ENCODE data around the gene TP53BP1.

Gene TP53BP1

DNA sequence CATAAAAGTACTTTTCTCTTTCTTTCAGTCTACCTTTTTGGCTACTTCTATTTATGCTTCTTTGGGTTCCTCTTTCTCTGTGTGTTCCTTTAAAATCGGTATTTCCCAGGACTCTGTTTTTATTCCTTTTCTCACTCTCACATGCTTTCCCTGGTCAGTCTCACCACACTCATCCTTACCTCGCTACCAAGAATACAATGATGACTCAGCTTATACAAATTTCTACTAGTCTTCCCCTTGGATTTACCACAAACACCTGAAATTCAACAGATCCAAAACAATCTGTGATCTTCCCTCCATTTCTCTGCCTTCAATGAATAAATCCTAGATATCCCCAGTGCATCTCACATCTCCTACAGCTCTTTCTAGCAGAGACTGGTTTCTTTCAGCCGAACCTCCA, 69.2 kb downstream of the TP53BP1 start:
- no peak for DNase-seq (ENCODE audit: extremely low spot score)
- CTCF ChIA-PET = interaction anchor here (1.0 kb wide), 1 partner anchor 17 kb away, joined by 3 read pairs; no protein-coding TSS in a partner anchor
- TF ChIP-seq, protein P1, sequence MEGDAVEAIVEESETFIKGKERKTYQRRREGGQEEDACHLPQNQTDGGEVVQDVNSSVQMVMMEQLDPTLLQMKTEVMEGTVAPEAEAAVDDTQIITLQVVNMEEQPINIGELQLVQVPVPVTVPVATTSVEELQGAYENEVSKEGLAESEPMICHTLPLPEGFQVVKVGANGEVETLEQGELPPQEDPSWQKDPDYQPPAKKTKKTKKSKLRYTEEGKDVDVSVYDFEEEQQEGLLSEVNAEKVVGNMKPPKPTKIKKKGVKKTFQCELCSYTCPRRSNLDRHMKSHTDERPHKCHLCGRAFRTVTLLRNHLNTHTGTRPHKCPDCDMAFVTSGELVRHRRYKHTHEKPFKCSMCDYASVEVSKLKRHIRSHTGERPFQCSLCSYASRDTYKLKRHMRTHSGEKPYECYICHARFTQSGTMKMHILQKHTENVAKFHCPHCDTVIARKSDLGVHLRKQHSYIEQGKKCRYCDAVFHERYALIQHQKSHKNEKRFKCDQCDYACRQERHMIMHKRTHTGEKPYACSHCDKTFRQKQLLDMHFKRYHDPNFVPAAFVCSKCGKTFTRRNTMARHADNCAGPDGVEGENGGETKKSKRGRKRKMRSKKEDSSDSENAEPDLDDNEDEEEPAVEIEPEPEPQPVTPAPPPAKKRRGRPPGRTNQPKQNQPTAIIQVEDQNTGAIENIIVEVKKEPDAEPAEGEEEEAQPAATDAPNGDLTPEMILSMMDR (IDR thresholded peaks at IDR 0.05; ENCODE audit: control extremely low read depth, extremely low read depth, low read depth, missing control alignments) = no peak
- POLR2A ChIA-PET = no interaction called here

DNA sequence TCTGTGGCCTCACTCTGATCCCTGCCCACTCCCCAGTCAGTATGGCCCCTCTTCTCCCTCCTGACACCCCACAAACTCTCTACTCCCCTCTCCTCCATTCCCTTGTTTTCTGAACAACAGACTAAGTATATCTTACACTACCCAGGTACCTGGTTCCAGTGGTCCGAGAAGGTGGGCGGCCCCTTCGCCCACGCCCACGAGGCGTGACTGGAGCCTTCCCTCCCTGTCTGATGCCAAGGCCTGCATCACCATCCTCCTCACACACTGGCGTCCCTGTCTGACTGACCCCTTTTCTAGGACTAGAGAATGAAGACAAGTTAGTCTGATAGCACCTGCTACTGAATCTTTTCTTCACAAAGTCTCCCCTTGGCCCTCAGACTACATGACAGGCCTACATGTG, 72.1 kb downstream of the TP53BP1 start:
- ChIA-PET CTCF (interaction anchor here (1.3 kb wide), 1 partner anchor 8 kb away, joined by 5 read pairs; no protein-coding TSS in a partner anchor), POLR2A (no interaction called here)

GRCh38 chr15:43420435-43420834, 72.5 kb downstream of the TP53BP1 start:
- ChIA-PET CTCF (interaction anchor here (1.3 kb wide), 1 partner anchor 8 kb away, joined by 5 read pairs; no protein-coding TSS in a partner anchor), POLR2A (no interaction called here)
- TF ChIP-seq, protein P1 (IDR thresholded peaks at IDR 0.05; ENCODE audit: control extremely low read depth, extremely low read depth, low read depth, missing control alignments) = no peak
- no peak for DNase-seq (ENCODE audit: extremely low spot score)

More for the DNA sequence above, 72.1 kb downstream of the TP53BP1 start:
- DNase-seq (ENCODE audit: extremely low spot score) = no peak
- TF ChIP-seq, protein P1 (IDR thresholded peaks at IDR 0.05; ENCODE audit: control extremely low read depth, extremely low read depth, low read depth, missing control alignments) = no peak

DNA sequence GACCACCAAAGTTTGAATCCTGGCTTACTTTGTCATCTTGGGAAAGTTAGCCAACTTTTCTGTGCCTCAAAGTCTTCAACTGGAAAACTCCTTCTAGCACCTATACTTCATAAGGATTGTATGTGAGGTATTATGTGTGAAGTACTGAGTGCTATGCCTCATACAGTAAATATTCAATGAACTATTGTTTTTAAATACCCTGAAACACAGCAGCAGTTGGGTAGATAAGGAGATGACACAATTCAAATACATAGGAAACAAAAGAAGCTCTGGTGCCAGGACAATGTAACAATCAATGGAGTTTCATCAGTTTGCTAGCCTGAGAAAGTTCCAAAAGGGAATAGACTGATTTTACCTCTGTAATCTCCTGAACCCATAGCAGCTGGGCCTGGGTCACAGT, 78.8 kb downstream of the TP53BP1 start:
- TF ChIP-seq, protein P1 (IDR thresholded peaks at IDR 0.05; ENCODE audit: control extremely low read depth, extremely low read depth, low read depth, missing control alignments) = no peak
- CTCF ChIA-PET = no interaction called here
- no peak for DNase-seq (ENCODE audit: extremely low spot score)
- POLR2A ChIA-PET = no interaction called here

- ChIA-PET CTCF (interaction anchor here (1.1 kb wide), 1 partner anchor 36 kb away, joined by 3 read pairs; no protein-coding TSS in a partner anchor), POLR2A (no interaction called here)
- TF ChIP-seq, protein P1 (IDR thresholded peaks at IDR 0.05; ENCODE audit: control extremely low read depth, extremely low read depth, low read depth, missing control alignments) = no peak
- no peak for DNase-seq (ENCODE audit: extremely low spot score)
Observed at GRCh38 chr15:43412096-43412495, 80.9 kb downstream of the TP53BP1 start.

- no peak for DNase-seq (ENCODE audit: extremely low spot score)
Observed at GRCh38 chr15:43410572-43411214, 82.3 kb downstream of the TP53BP1 start.

More at GRCh38 chr15:43410572-43411214, 82.3 kb downstream of the TP53BP1 start:
- ChIA-PET CTCF (interaction anchor here (1.0 to 2.5 kb wide), 2 partner anchors 12 to 32 kb away, joined by 3 to 9 read pairs; no protein-coding TSS in a partner anchor), POLR2A (no interaction called here)
- TF ChIP-seq, protein P1 (IDR thresholded peaks at IDR 0.05; ENCODE audit: control extremely low read depth, extremely low read depth, low read depth, missing control alignments) = no peak
